SK-N-MC (cell line): ENCODE results near the gene ANKRD13D.
A peak's percentile ranks its signal among the peaks of the same experiment; 100 is the strongest.
"Not testable (repeated sequence)": the region's sequence is repeated elsewhere in the genome, so short reads cannot be mapped to it uniquely, and the experiment has no call there.

Experiments
- DNase-seq: peaks from one replicate; pipeline ENCODE4 v3.0.0-alpha.2; 2011; ENCODE audit warnings: low read depth, low spot score
- H3K27ac ChIP-seq: fragments of 200-600 bp; sonication (generic); 2 replicates; pipeline ENCODE4 v1.5.1; 2016; ENCODE audit warnings: mixed run types
- H3K36me3 ChIP-seq: fragments of 200-600 bp; sonication (generic); 2 replicates; pipeline ENCODE4 v1.6.1; 2017; ENCODE audit warnings: antibody characterized with exemption, low read length, mixed read lengths; ENCODE audit not compliant: insufficient read depth
- H3K4me3 ChIP-seq: fragments of 200-600 bp; sonication (generic); 2 replicates; pipeline ENCODE4 v1.5.1; 2016
- H3K9ac ChIP-seq: fragments of 200-600 bp; sonication (generic); 2 replicates; pipeline ENCODE4 v1.8.0; 2017; ENCODE audit warnings: mixed run types, mixed read lengths; ENCODE audit not compliant: insufficient read length
- H3K9me3 ChIP-seq: fragments of 200-600 bp; sonication (generic); 2 replicates; pipeline ENCODE4 v1.6.1; 2017; ENCODE audit warnings: low read depth, mild to moderate bottlenecking, antibody characterized with exemption, low read length, moderate library complexity, mixed read lengths
- EZH2 ChIP-seq: fragments of 200-600 bp; sonication (generic); IDR thresholded peaks from one replicate; pipeline ENCODE4 v1.6.1; 2017; ENCODE audit warnings: antibody characterized with exemption
- FOXP2 ChIP-seq: optimal IDR thresholded peaks from 2 replicates; pipeline ENCODE3; 2011; ENCODE audit warnings: mild to moderate bottlenecking, moderate library complexity; ENCODE audit not compliant: insufficient read depth; ENCODE audit errors: extremely low read length, control extremely low read depth
- POLR2AphosphoS5 ChIP-seq: IDR thresholded peaks from 2 replicates; pipeline ENCODE4 v1.6.1; 2012; ENCODE audit warnings: mild to moderate bottlenecking, low read depth, low read length, borderline replicate concordance

ANKRD13D gene

DNA sequence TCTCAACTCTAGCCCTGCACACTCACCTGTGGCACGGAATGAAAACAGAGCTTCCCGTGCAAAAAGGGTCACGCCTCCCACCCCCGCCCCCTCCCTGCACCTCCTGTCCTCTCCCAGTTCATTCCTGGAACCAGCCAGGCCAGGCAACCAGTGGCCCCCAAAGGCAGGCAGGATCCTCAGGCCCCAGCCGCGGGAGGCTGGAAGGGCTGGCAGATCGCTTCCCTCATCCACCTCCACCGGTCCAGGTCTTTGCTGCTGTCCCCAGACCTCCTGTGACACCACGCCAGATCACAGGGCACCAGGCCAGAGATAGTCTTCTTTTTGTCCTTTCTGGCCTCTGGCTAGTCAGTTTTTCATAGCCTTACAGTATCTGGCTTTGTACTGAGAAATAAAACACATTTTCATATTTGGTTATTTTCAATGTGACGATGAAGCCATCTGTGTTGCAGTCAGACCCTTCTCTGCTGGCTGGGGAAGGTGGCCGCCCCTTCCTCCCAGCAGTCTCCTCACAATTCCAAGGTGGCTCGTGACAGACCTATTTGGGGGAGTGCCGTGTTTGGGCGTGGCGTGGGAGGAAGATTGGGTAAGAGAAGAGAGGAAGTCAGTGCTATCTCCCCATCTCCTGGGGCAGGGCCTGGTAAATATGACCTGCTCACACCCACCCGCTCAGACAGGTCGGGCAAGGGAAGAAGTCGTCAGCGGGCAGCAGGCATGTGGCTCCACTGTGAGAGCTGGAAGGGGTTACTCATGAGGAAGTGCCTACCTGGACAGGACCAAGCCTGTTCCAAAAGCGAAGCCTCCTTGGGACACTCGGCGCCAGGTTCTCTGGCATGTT, 23.3 kb downstream of the ANKRD13D start:
- TF ChIP-seq POLR2AphosphoS5 = no peak
- no peak for TF ChIP-seq EZH2
- TF ChIP-seq FOXP2 = no peak
- Histone ChIP-seq H3K4me3 (no peak overlapping the region), H3K36me3 (no peaks in the 10 kb centered on the region), H3K9me3 (no peaks in the 10 kb centered on the region), H3K27ac (no peak overlapping the region), H3K9ac (no peak overlapping the region)
- no peak for DNase-seq

DNA sequence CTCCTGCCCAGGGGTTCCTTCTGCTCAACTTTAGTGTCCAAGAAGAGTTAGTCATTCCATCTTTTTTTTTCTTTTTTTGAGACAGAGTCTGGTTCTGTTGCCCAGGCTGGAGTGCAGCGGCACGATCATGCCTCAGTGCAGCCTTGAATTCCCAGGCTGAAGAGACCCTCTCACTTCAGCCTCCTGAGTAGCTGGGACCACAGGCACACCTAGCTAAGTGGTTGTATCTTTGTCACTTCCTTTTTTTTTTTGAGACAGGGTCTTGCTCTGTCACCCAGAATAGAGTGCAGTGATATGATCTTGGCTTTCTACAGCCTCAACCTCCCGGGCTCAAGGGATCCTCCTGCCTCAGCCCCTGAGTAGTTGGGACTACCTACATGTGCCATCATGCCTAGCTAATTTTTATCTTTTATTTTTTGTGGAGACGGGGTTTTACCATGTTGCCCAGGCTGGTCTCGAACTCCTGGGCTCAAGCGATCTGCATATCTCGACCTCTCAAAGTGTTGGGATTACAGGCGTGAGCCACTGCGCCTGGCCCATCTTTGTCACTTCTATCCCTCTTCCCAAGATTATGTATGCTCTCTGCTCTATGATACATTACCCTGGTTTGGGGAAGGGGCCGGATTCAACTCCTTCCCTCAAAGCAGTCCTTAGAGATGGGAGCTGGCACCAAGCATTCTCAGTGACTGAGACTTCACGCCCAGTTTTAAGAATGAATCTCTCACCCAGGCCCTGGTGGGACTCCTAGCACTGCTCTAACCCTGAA, 24.2 kb downstream of the ANKRD13D start:
- H3K27ac ChIP-seq = no peak overlapping the region
- TF ChIP-seq POLR2AphosphoS5 (no peak), FOXP2 (no peak), EZH2 (no peak)
- no peaks in the 10 kb centered on the region for H3K36me3 ChIP-seq
- DNase-seq = no peak
- H3K4me3 ChIP-seq = no peak overlapping the region
- H3K9ac ChIP-seq = no peak overlapping the region
- H3K9me3 ChIP-seq = no peaks in the 10 kb centered on the region

DNA sequence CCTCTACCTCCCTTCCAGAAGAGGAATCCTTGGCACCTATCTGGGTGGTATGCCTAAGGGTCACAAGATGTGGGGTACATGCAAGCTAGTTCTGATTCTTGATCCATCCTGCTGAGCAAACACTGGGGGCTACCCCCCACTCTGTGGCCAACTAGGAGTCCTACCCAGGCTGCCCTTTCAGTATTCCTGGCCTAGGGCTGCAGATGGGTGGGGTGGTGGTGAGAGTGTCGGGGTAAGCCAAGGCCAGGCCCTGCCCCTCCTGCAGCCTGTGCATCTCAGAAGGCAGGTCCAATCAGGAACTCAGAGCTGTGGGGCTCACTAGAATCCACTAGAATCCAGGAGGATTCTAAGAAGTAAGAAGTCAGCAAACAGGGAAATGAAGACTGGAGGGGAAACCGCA, 25.1 kb downstream of the ANKRD13D start:
- Histone ChIP-seq H3K9ac (no peak overlapping the region), H3K9me3 (no peaks in the 10 kb centered on the region), H3K36me3 (no peaks in the 10 kb centered on the region), H3K4me3 (no peak overlapping the region), H3K27ac (no peak overlapping the region)
- TF ChIP-seq POLR2AphosphoS5 (no peak), EZH2 (no peak), FOXP2 (no peak)
- DNase-seq = no peak

DNA sequence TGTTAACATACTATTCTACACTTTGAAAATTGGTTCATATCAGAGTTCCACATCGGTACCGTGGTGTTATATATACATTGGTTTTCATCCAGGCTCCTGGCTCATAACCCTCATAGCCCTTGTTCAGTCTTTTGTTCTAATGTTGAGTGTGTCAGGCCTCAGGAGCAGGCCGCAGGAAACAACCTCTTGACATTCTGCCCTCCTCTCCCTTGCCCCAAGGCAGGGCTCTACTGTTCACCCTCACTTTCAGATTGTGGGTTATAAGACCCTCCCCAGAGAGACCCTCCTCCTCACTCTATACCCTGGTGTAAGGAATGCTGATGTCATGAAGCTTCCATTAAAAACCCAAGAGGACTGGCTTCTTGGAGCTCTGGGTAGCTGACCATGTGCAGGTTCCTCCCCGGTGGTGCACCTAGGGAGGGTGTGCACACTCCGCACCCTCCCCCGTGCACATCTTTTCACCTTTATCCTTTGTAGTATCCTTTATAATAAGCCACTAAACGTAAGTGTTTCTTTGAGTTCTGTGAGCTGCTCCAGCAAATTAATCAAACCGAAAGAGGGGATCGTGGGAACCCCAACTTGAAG, 26.3 kb downstream of the ANKRD13D start:
- no peaks in the 10 kb centered on the region for H3K9me3 ChIP-seq
- H3K4me3 ChIP-seq = no peak overlapping the region
- no peaks in the 10 kb centered on the region for H3K36me3 ChIP-seq
- H3K9ac ChIP-seq = no peak overlapping the region
- TF ChIP-seq POLR2AphosphoS5 (no peak), FOXP2 (no peak), EZH2 (no peak)
- DNase-seq = no peak
- no peak overlapping the region for H3K27ac ChIP-seq

DNA sequence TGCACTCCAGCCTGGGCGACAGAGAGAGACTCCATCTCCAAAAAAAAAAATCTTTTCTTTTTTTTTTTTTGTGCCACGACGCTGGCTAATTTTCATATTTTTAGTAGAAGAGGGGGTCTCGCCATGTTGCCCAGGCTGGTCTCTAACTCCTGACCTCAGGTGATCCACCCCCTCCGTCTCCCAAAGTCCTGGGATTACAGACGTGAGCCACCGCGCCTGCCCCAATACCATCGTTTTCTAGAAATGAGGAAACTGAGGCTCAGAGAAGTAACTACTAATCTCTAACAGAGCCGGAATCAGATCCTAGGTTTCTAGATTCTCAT, 27.7 kb downstream of the ANKRD13D start:
- no peak for TF ChIP-seq FOXP2
- TF ChIP-seq POLR2AphosphoS5 = no peak
- no peak for TF ChIP-seq EZH2
- DNase-seq = no peak

DNA sequence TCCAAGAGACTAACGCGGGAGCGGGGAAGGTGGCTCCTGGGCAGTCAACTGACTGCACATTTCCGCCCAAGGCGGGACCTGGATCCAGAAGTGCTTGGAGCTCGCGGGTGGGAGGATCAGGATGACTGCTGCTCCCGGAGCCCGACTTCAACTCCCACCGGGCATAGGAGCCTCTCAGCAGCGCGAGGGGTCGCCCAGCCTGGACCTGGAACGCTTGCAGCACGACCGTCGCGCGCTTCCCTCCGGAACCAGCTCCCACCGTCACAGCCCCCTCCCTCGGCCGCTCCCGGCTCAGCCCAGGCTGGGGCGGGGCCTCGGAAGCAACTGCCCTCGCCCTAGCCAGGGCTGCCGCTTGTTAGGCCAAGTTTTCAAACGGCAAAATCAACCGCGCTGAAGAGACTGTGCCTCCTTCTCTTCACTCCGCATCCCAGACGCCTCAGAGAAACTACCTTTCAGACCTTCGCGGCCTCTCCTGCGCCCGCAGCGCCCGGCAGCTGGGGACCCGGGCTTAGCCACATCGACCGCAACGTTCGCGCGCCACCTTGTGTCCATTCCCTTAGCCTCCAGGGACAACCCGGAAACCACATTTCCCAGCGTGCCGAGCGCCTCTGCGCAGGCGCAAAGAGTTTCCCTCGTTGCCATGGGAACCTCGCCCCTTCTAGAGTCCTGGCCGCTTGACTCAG, 28.2 kb downstream of the ANKRD13D start:
- peak overlapping the region; percentile 77 for H3K9ac ChIP-seq
- H3K36me3 ChIP-seq = no peaks in the 10 kb centered on the region
- peak; percentile 85 for DNase-seq
- H3K9me3 ChIP-seq = no peaks in the 10 kb centered on the region
- TF ChIP-seq POLR2AphosphoS5 (peak; percentile 67), FOXP2 (peak; percentile 21), EZH2 (no peak)
- H3K4me3 ChIP-seq = peak overlapping the region; percentile 86
- peak overlapping the region; percentile 71 for H3K27ac ChIP-seq

More for the DNA sequence above, 27.7 kb downstream of the ANKRD13D start:
- peak overlapping the region; percentile 77 for H3K9ac ChIP-seq
- H3K4me3 ChIP-seq = peak overlapping the region; percentile 86
- H3K36me3 ChIP-seq = no peaks in the 10 kb centered on the region
- 0 out of 2 replicates have a peak overlapping the region, but pooled peaks have one; percentile 71 for H3K27ac ChIP-seq
- H3K9me3 ChIP-seq = no peaks in the 10 kb centered on the region

DNA sequence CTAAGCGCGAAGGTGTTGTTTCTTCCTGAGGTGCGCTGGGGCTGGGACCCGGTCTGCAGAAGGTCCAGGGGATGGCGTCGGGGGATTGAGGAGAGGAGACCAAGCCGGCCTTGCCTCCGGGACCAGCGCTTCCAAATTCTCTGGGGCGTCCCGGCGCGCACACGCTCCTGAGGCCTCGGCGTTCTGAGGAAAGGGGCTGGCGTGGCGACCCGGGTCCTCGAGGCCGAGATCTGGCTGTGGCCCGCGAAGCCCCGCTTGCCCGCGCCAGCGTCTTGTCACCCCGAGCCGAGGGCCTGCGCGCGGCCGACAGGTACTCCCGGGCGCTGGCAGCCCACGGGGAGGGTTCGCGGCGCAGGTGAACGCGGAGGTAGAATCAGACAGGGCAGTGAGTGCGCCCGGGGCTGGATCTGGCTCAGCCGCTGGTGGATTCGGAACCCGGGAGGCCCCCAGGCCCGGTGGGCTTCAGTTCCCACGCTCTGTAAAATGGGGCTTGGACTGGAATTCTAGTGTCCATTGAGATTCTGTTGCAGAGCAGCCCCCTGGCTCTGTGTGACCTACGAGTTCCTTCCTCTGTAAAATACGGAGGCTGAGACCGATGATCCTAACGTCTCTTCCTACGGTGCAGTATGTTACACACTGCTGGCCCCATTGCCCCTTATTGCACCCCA, 28.9 kb downstream of the ANKRD13D start:
- no peak for TF ChIP-seq FOXP2
- TF ChIP-seq POLR2AphosphoS5 = no peak
- TF ChIP-seq EZH2 = no peak
- Histone ChIP-seq H3K9me3 (no peaks in the 10 kb centered on the region), H3K9ac (peak overlapping the region; percentile 68), H3K27ac (no peak overlapping the region), H3K4me3 (peak overlapping the region; percentile 86), H3K36me3 (no peaks in the 10 kb centered on the region)
- no peak for DNase-seq

DNA sequence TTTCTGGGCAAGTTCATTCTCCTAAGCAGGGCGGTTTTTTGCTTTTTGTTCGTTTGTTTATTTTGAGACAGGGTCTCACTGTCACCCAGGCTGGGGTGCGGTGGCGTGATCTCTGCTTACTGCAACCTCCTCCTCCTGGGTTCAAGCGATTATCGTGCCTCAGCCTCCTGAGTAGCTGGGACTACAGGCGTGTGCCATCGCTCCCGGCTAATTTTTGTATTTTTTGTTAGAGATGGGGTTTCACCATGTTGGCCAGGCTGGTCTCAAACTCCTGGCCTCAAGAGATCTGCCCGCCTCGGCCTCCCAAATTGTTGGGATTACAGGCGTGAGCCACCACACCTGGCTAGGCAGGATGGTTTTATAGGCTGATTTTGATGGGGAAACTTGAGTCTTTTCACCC, 29.8 kb downstream of the ANKRD13D start:
- not testable (repeated sequence) for H3K9me3 ChIP-seq, H3K27ac ChIP-seq, DNase-seq, H3K36me3 ChIP-seq
- Histone ChIP-seq H3K4me3 (peak overlapping the region; percentile 86), H3K9ac (peak overlapping the region; percentile 68)
